Measurements from ENCODE around the gene CABS1.

The CABS1 gene

GRCh38 chr4:70334681-70335080, at the start of gene CABS1:
CABS1 (plus strand) TSS chr4:70334981; CDS start chr4:70335040, 59 bp downstream.
- no peak for FAIRE-seq

- no peak for FAIRE-seq
Measured at GRCh38 chr4:70288651-70289050, 46.1 kb upstream of the CABS1 start.

DNA sequence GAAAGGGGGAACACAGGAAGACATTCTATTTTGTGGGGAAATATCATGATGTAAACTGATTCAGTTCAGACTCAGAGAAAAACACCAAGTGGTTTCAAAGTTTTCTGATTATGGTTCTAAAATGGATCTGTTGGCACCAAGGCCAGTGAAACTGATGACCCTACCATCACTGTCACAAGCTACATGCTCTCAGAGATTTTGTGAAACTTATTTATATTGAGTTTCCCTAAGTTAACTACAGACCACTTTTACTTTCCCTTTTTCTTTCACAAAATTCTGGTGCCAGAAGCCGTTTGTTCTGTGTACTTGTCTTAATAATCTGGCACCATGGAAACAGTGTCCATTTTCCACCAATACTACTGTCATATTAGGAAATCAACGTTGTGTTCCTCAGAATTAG, 43.4 kb upstream of the CABS1 start:
- FAIRE-seq, result no peak

GRCh38 chr4:70297576-70297975, 37.2 kb upstream of the CABS1 start:
- FAIRE-seq, result no peak

DNA sequence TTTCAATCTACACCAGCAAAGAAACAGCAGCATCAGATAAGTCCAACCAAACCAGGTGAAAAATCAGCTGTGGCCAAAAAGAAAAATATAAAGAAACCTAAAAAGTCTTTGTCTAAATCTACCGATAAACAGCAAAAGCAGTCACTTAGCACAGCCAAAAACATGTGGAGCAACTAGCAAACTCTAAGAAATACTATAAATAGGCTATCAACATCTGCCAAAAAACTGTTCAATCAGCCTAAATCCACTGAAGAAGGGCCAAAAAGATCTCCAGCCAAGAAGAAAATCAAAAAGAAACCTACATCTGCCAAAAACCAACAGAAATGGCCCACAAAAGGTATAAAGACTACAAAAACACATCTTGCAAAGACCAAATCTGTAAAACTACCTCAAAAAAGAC, 36.7 kb upstream of the CABS1 start:
- no peak for FAIRE-seq

DNA sequence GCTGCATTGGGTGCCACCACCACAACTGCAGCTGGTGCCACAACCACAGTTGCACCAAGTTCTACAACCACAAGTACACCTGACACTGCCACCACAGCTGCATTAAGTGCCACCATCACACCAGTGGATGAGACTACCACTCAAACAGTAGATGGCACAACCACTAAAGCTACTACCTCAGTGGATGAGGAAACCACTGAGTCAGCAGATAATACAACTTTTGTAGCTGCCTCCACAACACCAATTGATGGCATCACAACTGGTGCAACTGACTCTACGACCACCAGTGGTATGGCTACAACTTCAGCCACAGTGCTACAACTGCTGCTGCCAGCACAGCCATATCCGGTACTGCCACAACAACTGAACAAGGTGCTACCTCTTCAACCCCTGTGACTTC, 35.1 kb upstream of the CABS1 start:
- no peak for FAIRE-seq

- no peak for FAIRE-seq
Measured at GRCh38 chr4:70300215-70300614, 34.6 kb upstream of the CABS1 start.

DNA sequence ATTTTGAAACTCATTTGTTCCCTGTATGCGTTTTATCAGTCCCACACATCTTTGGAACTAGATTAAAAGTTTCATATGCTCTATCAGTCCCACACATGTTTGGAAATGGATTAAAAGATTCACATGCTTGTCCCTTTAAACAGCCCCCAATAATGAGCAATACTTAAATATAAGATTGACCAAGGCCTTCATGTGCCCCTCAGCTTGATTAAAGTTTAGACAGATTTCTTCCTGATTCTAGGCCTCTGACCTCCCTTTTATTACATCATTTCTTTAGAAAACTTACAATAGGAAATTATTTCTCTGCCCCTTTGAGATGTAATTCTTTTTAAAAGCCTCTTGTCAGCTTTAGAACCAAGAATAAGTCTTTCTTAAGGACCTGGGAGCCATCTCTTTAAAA, 31.7 kb upstream of the CABS1 start:
- no peak for FAIRE-seq

- no peak for FAIRE-seq
Measured at GRCh38 chr4:70305601-70306000, 29.2 kb upstream of the CABS1 start.

- FAIRE-seq, result no peak
Measured at GRCh38 chr4:70306076-70306475, 28.7 kb upstream of the CABS1 start.

- FAIRE-seq, result no peak
Measured at GRCh38 chr4:70313736-70314135, 21.0 kb upstream of the CABS1 start.

GRCh38 chr4:70315928-70316327, 18.9 kb upstream of the CABS1 start:
- no peak for FAIRE-seq

DNA sequence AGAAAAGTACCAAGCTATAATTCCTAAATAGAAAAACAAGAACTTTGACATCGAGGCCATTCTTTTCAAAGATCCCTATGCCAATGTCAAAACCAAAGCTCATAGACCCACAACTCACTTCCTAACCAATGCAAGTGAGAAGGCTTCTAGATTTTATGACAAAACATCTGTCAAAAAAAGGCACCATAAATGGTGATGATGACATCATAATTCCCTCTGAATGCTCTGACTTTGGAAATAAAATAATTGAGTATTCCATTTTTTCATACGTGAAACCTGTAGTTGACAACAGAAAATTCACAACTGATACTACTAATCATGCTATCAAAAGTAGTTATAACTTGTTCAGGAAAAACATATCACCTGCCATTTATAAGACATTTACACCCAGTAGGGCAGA, 8.7 kb upstream of the CABS1 start:
- FAIRE-seq, result no peak

GRCh38 chr4:70336043-70336442, 1.3 kb downstream of the CABS1 start:
- no peak for FAIRE-seq

DNA sequence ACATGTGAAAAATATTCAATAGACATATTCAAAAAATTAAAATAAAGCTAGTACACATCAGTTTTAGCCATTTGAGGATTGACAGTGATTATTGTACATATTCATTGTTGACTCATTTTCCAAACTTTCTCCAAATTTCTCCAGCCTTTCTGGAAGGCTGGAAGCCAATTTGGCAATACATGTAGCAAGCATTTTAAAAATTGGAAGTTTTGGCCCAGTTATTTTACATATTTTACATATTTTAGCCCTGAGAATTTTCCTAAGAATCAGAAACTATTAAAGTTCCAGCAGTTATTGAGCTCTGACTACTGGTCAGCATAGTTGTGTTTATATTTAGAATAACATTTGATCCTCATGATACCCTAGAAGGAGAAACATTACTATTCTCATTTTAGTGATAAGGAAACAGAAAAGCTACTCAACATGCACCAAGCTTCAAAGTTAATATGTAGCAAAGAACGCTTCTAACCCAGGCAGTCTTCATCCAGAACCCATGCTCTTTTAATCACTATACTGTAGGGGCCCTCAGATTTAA, 3.2 kb downstream of the CABS1 start:
- peak; percentile 21 for FAIRE-seq

DNA sequence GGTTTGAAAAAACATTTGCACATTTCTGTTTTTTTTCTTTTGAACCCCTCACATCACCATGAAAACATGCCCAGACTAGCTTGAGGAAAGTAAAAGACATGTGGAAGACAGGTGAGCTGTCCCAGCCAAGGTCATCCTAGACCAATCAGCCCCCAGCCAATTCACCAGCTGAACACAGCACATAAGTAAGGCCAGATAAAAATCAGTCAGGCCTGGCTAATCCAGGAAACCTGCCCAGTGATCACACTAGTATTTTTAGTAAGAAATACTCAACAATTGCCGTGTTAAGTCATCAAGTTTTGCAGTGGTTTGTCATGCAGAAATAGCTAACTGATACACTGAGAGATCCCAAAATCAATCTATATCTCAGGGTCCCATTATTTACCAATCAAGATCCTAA, 21.4 kb downstream of the CABS1 start:
- no peak for FAIRE-seq

DNA sequence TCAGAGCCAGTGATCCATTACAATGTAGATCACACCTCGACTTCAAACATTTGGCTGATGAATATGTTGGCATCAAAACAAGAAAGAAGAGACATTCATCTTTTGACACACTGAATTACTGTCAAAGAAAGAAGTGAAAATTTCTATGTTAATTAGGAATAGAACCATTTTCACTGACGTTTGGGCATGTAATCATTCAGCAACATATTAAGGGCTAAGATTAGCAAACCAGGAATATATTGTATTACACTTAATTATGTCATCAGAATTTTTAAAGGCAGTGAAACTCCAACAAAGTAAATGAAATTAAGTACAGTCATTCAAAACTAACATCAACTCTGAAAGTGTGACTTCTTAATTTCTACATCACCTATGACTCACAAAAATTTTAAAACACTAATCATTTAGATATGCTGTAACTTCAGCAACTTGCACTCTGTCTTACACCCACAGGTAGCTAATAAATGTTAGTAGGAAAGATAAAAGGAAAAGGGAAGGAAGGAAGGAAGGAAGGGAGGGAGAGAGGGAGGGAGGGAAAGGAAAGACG, 24.4 kb downstream of the CABS1 start:
- no peak for FAIRE-seq

DNA sequence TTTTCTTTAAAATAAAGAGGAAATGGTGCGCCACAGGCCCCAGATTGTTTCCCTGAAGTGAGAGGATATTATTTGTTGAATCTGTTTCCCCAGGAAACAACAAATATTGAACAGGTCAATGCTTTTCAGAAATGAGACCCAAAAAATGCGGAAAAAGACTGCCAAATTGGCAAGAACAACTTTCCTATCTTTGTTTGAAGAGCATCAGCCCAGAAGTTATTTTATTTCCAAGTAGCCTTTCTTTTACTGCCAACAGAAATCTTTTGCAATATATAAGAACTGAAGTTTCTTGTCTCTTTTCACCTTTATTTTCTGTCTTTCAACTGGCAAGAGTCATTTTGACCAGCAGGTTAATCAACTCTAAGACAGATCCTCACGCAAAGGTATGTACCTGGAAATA, 25.7 kb downstream of the CABS1 start, which contains the start of gene SMR3A:
SMR3A (plus strand) TSS at position 301 of the 400 bp plus-strand sequence. CDS start 1,356 bp downstream, outside the sequence.
- FAIRE-seq, result no peak

DNA sequence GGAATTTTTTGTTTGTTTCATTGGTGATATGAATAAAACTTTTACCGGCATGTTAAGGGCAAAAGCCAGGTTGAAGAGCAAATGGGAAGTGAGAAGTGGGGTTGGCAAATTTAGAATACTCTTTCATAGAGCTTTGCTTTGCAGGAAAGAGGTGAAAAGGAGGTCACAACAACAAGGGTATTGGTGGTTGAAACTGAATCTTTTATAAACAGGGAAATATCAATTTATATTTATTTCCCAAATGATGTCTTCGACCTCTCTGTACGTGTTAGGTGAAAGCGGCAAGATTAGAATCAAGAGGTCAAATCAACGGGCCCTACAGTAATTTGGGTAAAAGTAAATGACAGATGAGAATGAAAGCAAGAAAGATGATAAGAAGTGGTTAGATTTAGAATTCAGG, 29.2 kb downstream of the CABS1 start:
- no peak for FAIRE-seq

GRCh38 chr4:70365479-70365878, 30.7 kb downstream of the CABS1 start:
- no peak for FAIRE-seq

DNA sequence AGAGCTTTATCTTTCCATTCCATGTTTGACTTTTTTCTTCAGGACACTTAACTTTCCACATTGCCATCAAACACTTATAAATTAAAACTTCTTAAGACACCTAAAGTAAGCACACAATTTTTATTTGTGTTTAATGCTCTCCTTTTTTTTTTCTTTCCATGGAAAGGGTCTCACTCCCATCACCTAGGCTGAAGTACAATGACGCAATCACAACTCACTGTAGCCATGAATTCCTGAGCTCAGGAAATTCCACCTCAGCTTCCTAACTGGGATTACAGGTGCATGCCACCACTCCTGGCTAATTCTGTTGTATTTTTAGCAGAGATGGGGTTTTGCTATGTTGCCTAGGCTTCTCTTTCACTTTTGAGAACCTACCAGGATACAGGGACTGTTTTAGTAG, 33.0 kb downstream of the CABS1 start:
- no peak for FAIRE-seq

DNA sequence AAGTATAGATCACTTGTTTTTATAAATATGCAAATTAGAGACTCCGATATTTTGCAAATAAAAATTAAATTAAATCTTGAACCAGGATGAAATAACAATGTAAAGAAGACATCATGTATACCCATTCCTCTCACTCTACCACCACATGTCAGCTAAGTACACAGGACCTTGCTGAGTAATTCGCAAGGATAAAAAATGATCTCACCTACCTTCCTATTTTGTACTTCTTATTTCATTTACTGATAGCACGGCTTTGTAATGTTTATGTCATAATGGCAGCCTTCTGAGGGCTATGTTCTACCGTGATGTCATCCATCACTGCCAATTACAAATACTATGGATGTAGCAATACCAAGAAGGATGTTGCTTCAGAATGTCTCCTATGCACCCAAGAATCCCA, 37.2 kb downstream of the CABS1 start:
- no peak for FAIRE-seq

DNA sequence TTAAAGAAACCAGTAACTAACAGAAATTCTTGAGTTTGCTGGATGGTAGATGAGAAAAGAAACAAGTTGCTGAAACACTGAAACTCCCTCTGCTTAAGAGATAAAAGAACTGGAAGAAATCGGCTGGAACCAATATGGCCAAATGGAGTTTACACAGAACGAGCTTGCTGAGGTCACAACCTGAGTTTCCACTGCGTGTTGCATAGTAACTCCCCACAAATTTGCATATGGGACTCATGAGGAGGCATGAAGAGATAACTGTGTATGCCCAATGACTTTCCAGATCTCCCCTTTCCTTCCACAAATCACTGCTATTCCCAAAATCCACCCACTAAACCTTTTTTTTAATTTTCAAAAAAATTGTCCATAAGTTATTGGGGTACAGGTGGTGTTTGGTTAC, 38.0 kb downstream of the CABS1 start:
- no peak for FAIRE-seq

- FAIRE-seq, result no peak
Measured at GRCh38 chr4:70380578-70380977, 45.8 kb downstream of the CABS1 start.

- FAIRE-seq, result no peak
Measured at GRCh38 chr4:70382691-70383181, 48.0 kb downstream of the CABS1 start, which contains the start of gene SMR3B. SMR3B (plus strand) TSS chr4:70383131; CDS start chr4:70384511, 1,380 bp downstream.
